SK-MEL-5 (cell line): ENCODE results near the gene INKA1. TPM values are rescaled to one million over a fixed set of nuclear protein-coding genes. Genes with fewer than 3 reads are reported as not detected.
"Not testable (repeated sequence)": the region's sequence is repeated elsewhere in the genome, so short reads cannot be mapped to it uniquely, and the experiment has no call there.

Source experiments
- DNase-seq: peaks from one replicate; pipeline ENCODE4 v3.0.0-alpha.2; 2016; ENCODE audit warnings: low read depth, low spot score
- in situ Hi-C: cut with HindIII; loops from 2 replicates; pipeline ENCODE4 v1.10.0; 2016; ENCODE audit warnings: low sequenced_read_pairs, high pct_unique_total_duplicates, low pct_unique_long_range_greater_than_20kb
- total RNA-seq: library from RNA; depleted of rRNA; stranded (reverse); fragments of >200 nt; shearing (Covaris generic); gene quantifications from 2 replicates; pipeline ENCODE4 v1.2.3, GENCODE V29; 2014

INKA1 gene
- total RNA-seq, 1 experiment from 2014 or later, result 6.9 TPM

GRCh38 chr3:49801160-49801559 lies 1.9 kb upstream of the INKA1 start:
- DNase-seq, result no peak
- in situ Hi-C loops, result no loop called here

- DNase-seq, result no peak
- in situ Hi-C loops, result no loop called here
These were observed 542 bp downstream of the INKA1 start for GRCh38 chr3:49803465-49804140.

GRCh38 chr3:49804141-49805041 lies 1.3 kb downstream of the INKA1 start:
- DNase-seq, result peak; percentile 23
- in situ Hi-C loops, result no loop called here

- in situ Hi-C loops, result no loop called here
- DNase-seq, result peak; percentile 58
These were observed 2.3 kb downstream of the INKA1 start for GRCh38 chr3:49805367-49805782.

GRCh38 chr3:49805897-49806701 lies 3.0 kb downstream of the INKA1 start:
- in situ Hi-C loops, result no loop called here
- no peak for DNase-seq

GRCh38 chr3:49806850-49807249 lies 3.8 kb downstream of the INKA1 start:
- DNase-seq, result no peak
- in situ Hi-C loops, result no loop called here

GRCh38 chr3:49807431-49808114 lies 4.5 kb downstream of the INKA1 start:
- DNase-seq, result no peak
- in situ Hi-C loops, result no loop called here

GRCh38 chr3:49812916-49813496 lies 9.9 kb downstream of the INKA1 start:
- DNase-seq, result no peak
- in situ Hi-C loops, result no loop called here

- in situ Hi-C loops, result no loop called here
- DNase-seq, result no peak
These were observed 10.6 kb downstream of the INKA1 start, which contains the start of gene UBA7 for GRCh38 chr3:49813497-49814174. Gene UBA7 (minus strand): TSS chr3:49813953. CDS start chr3:49813787, 166 bp downstream.

- in situ Hi-C loops, result not testable (repeated sequence)
These were observed 20.1 kb downstream of the INKA1 start for GRCh38 chr3:49823131-49823530.

GRCh38 chr3:49826016-49826415 lies 23.0 kb downstream of the INKA1 start:
- DNase-seq, result peak; percentile 95
- in situ Hi-C loops, result no loop called here

More at GRCh38 chr3:49823131-49823530, 20.1 kb downstream of the INKA1 start:
- DNase-seq, result not testable (repeated sequence)

- in situ Hi-C loops, result no loop called here
- DNase-seq, result no peak
These were observed 28.3 kb downstream of the INKA1 start for GRCh38 chr3:49831341-49831740.

- peak; percentile 88 for DNase-seq
- in situ Hi-C loops, result no loop called here
These were observed 36.2 kb downstream of the INKA1 start for GRCh38 chr3:49839193-49839809.

- in situ Hi-C loops, result no loop called here
These were observed 37.3 kb downstream of the INKA1 start for GRCh38 chr3:49840388-49840787.

GRCh38 chr3:49841126-49841696 lies 38.1 kb downstream of the INKA1 start:
- peak; percentile 54 for DNase-seq
- in situ Hi-C loops, result no loop called here

More at GRCh38 chr3:49840388-49840787, 37.3 kb downstream of the INKA1 start:
- DNase-seq, result no peak

GRCh38 chr3:49841806-49842205 lies 38.7 kb downstream of the INKA1 start:
- no peak for DNase-seq
- in situ Hi-C loops, result no loop called here
